Thymus (tissue), 11 donors: ENCODE data around the gene CMKLR1. TPM values are rescaled to one million over a fixed set of nuclear protein-coding genes. Genes with fewer than 3 reads are reported as not detected.

Source experiments
- DNase-seq, 9 donors: peaks; one replicate each; pipeline ENCODE4 v3.0.0-alpha.2; 2013; ENCODE audit warnings: low spot score in 9 of 9, low read depth in 6 of 9, missing footprints in 1 of 9
- H3K27ac ChIP-seq, 2 donors: one replicate each; pipeline ENCODE4 v1.5.1; 2013; ENCODE audit warnings: control low read depth in 1 of 2, low read depth in 1 of 2, low read length in 1 of 2, mild to moderate bottlenecking in 1 of 2, moderate library complexity in 1 of 2
- H3K27me3 ChIP-seq, 2 donors: one replicate each; pipeline ENCODE4 v1.5.1; 2013; ENCODE audit warnings: low read length in 1 of 2; ENCODE audit not compliant: control insufficient read depth in 2 of 2, insufficient read depth in 1 of 2
- H3K36me3 ChIP-seq, 2 donors: one replicate each; pipeline ENCODE4 v1.5.1; 2013; ENCODE audit warnings: low read length in 1 of 2, mild to moderate bottlenecking in 1 of 2, moderate library complexity in 1 of 2; ENCODE audit not compliant: control insufficient read depth in 2 of 2, insufficient read depth in 2 of 2
- H3K4me1 ChIP-seq, 2 donors: one replicate each; pipeline ENCODE4 v1.5.1; 2013; ENCODE audit warnings: low read length in 2 of 2; ENCODE audit not compliant: control insufficient read depth in 2 of 2, insufficient read depth in 2 of 2
- H3K4me3 ChIP-seq, 2 donors: one replicate each; pipeline ENCODE4 v1.5.1; 2013; ENCODE audit warnings: low read length in 2 of 2, control low read depth in 1 of 2, mild to moderate bottlenecking in 1 of 2
- H3K9me3 ChIP-seq, 2 donors: one replicate each; pipeline ENCODE4 v1.5.1; 2013; ENCODE audit warnings: low read length in 1 of 2, mild to moderate bottlenecking in 1 of 2; ENCODE audit not compliant: control insufficient read depth in 2 of 2, insufficient read depth in 1 of 2
- WGBS: extraction: QIAGEN DNeasy Blood & Tissue Kit; methylation state at CpG from one replicate; pipeline ENCODE4 v1.1.7; 2013; 5-methylcytosine and 5-hydroxymethylcytosine counted together
- polyA plus RNA-seq: library from polyadenylated mRNA; stranded (reverse); fragments of 200-250 nt; gene quantifications from one replicate; pipeline ENCODE4 v1.2.3, GENCODE V29; 2013
- total RNA-seq: library from RNA; stranded (reverse); fragments of 120-200 nt; gene quantifications from one replicate; pipeline ENCODE4 v1.2.4, GENCODE V29; 2013
- donor health status: healthy.

CMKLR1 gene
- total and polyA plus RNA-seq, 2 donors: 4.4 to 4.5 TPM

DNA sequence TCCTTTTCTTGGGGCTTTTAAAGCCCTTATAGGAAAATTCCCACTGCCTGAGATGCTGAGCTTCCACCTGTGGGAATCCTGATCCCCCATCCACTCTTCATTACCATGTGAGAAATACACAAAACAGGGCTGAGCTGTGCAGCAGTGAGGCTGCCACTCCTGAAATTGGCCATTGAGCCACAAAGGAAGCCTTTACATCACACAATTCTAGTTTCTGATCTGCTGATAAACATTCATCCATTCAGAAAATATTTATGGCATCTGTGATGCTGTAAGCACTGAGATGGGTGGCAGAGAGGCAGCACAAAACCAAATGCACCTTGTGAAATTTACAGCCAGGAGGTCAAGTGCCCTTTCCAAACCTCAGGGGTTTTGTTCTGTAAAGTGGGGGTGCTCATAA is 26.2 kb upstream of the CMKLR1 start:
- no peaks in the 10 kb centered on the region for H3K9me3 ChIP-seq
- H3K27ac ChIP-seq: no peak overlapping the region
- no peaks in the 10 kb centered on the region for H3K4me1 ChIP-seq
- no peak overlapping the region for H3K4me3 ChIP-seq
- H3K27me3 ChIP-seq: no peaks in the 10 kb centered on the region
- DNase-seq: no peak
- no peaks in the 10 kb centered on the region for H3K36me3 ChIP-seq

DNA sequence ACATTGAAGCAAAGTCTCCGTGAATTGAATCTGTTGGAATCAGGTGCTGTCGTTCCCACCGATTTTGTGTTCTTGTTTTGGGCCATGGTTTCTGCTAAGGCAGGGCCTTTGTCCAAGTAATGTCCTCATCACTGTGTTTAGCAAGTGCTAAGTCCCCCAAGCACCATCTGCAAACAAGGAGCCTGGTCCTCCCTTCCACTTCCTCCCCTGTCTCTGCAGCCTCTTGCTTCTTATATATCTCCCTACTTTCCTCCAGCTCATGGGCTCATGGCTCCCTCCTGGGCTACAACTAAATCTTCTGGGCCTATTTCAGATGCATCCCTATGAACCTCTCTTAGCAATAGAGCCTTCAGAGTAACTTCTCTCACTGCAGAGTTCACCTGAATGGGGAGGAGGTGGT is 25.8 kb upstream of the CMKLR1 start:
- DNase-seq: no peak
- no peaks in the 10 kb centered on the region for H3K27me3 ChIP-seq

DNA sequence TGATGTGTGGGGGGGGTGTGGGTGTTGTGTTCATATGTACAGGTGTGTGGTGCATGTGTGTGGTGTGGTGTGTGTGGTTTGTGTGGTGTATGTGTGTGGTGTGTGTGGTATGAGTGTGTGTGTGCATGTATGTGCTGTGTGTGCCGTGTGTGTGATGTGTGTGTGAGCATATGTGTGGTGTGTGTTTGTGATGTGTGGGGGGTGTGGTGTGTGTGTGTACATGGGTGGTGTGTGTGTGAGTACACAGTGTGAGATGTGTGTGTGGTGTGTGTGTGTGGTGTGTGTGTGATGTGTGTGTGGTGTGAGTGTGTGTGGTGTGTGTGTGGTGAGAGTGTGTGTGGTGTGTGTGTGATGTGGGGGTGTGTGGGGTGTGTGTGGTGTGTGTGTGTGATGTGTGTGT is 24.5 kb upstream of the CMKLR1 start:
- Histone ChIP-seq H3K27me3 (no peaks in the 10 kb centered on the region), H3K27ac (no peak overlapping the region), H3K9me3 (no peaks in the 10 kb centered on the region), H3K4me3 (no peak overlapping the region), H3K4me1 (no peaks in the 10 kb centered on the region), H3K36me3 (no peaks in the 10 kb centered on the region)
- WGBS: 57% methylated on average over 1 of the region's 1 CpG
- DNase-seq: no peak

More for the DNA sequence above, 25.8 kb upstream of the CMKLR1 start:
- 95% methylated on average over 3 of the region's 3 CpGs for WGBS
- Histone ChIP-seq H3K4me3 (no peak overlapping the region), H3K4me1 (no peaks in the 10 kb centered on the region), H3K9me3 (no peaks in the 10 kb centered on the region), H3K27ac (no peak overlapping the region), H3K36me3 (no peaks in the 10 kb centered on the region)

DNA sequence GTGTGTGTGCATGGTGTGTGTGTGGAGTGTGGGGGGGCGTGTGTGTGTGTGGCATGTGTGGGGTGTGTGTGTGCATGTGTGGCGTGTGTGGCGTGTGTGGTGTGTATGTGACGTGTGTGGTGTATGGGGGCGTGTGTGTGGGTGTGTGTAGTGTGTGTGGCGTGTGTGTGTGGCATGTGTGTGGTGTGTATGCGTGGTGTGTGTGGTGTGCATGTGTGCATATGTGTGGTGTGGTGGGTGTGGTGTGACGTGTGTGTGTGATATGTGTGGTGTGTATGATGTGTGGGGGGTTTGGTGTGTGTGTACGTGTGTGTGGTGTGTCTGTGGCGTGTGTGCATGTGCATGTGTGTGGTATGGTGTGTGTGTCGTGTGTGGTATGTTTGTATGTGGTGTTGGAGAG is 24.1 kb upstream of the CMKLR1 start:
- Histone ChIP-seq H3K4me1 (no peaks in the 10 kb centered on the region), H3K36me3 (no peaks in the 10 kb centered on the region), H3K27ac (no peak overlapping the region), H3K27me3 (no peaks in the 10 kb centered on the region), H3K9me3 (no peaks in the 10 kb centered on the region), H3K4me3 (no peak overlapping the region)
- no peak for DNase-seq
- WGBS: 91% methylated on average over 11 of the region's 11 CpGs

DNA sequence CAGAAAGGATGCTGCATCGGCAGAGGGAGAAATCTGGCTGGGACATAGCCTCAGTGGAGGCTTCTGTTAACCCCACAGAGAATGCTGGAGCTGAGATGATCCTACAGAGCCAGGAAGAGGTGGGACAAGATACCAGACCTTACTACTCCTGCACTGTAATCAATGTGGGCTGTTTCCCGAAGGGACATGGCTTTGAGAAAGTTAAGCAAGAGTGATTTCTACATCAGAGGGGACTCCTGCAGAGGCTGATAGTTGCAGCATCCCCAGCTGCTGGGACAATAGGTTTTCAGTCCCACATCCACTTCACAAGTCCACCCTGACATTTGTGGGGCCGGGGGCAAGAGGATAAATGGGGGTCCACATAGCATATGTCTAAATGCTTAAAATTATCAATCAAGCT is 22.5 kb upstream of the CMKLR1 start:
- 82% methylated on average over 3 of the region's 3 CpGs for WGBS
- H3K27me3 ChIP-seq: no peaks in the 10 kb centered on the region
- H3K4me1 ChIP-seq: no peaks in the 10 kb centered on the region
- no peak overlapping the region for H3K4me3 ChIP-seq
- no peaks in the 10 kb centered on the region for H3K9me3 ChIP-seq
- DNase-seq: no peak
- no peaks in the 10 kb centered on the region for H3K36me3 ChIP-seq
- no peak overlapping the region for H3K27ac ChIP-seq

DNA sequence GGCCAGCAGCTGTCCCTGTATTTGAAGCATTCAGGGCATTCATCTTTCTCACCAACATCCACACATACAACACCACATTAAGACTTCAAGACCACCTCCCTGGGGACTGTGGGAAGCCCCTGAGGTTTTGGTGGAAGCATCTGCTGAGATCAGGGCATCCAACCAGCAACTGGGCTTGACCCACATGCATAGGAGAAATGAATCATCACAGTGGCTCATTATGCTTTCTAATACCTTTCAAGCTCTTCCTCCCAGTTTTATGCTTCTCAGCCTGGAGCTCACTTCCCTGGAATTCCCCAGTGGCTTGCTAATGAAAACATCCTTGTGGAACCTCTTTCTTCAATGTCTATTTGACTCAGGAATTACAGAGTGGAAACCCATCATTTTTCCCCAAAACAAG is 21.4 kb upstream of the CMKLR1 start:
- Histone ChIP-seq H3K27me3 (no peaks in the 10 kb centered on the region), H3K4me3 (no peak overlapping the region), H3K9me3 (no peaks in the 10 kb centered on the region), H3K36me3 (no peaks in the 10 kb centered on the region), H3K4me1 (no peaks in the 10 kb centered on the region), H3K27ac (no peak overlapping the region)
- DNase-seq: no peak

DNA sequence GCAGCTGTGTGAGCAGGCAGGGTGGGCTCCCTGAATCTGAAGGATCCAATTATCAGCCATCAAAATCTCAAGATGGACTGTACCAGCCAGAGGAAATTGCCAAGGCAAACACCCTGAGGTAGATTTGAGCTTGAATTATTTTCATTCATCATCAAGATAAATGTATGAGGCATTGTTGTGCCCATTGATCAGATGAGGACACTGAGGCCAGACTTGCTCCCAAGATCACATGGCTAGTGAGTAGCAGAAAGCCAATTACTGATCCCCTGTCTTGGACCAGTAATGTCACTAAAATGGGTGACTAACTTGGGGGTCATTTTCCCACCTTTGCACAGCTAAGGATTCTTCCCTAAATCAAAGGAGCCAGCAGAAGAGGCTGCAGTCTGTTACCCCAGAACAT is 20.9 kb upstream of the CMKLR1 start:
- Histone ChIP-seq H3K4me1 (no peaks in the 10 kb centered on the region), H3K36me3 (no peaks in the 10 kb centered on the region), H3K9me3 (no peaks in the 10 kb centered on the region), H3K27me3 (no peaks in the 10 kb centered on the region), H3K4me3 (no peak overlapping the region), H3K27ac (no peak overlapping the region)
- DNase-seq: no peak

DNA sequence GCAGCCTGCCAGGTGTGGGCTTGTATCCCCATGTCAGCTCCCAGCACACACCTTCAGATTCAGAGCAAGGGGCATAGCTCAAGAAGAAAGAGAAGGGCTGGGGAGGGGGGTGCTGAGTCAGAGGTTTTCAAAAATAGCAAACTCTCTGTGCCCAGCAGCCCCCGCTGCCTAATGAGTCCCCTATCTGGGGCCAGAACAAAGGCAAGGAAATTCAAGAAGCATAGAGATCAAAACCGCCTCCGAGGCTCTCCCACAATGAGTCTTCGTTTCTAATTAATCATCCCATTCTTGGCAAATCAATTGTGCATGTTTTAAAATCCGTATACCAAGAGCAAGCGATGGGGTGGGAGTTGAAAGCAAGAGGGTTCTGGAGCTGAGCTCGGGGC is 19.5 kb upstream of the CMKLR1 start:
- Histone ChIP-seq H3K27me3 (no peaks in the 10 kb centered on the region), H3K4me3 (no peak overlapping the region), H3K4me1 (no peaks in the 10 kb centered on the region), H3K9me3 (no peaks in the 10 kb centered on the region), H3K27ac (no peak overlapping the region), H3K36me3 (no peaks in the 10 kb centered on the region)
- WGBS: 79% methylated on average over 7 of the region's 7 CpGs
- no peak for DNase-seq

DNA sequence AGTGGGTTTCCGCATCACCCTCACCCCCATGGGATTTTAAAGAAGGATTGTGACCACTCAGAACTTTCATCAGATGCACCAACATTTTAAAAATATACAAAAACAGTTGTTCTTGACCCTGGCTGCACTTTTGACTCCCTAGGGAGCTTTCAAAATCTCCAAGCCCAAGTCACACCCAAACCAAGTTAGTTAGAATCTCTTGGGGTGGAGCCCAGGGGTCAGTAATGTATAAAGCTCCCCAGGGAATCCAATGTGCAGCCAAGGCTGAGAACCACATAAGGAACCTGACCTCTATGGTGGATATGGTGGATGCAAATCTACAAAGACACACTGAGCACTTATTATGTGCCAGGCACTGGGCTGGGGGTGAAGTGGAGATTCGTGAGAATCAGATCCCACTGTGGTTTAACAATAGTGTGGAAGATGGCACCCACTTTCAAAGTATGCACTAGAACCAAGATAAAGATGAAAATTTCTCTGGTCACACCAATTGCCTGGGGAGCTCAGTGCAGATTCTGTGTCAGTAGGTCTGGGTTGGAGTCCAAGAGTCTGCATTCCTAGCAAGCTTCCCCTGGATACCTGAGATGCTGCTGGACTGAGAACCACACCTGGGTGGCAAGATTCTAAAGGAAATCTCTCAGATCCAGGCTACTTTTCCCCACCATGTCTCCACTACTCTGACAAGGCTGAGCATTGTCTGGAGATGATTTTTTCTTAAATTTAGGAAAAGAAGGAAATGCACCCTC is 18.9 kb upstream of the CMKLR1 start:
- no peaks in the 10 kb centered on the region for H3K4me1 ChIP-seq
- no peak for DNase-seq
- no peak overlapping the region for H3K4me3 ChIP-seq
- H3K27me3 ChIP-seq: no peaks in the 10 kb centered on the region
- H3K36me3 ChIP-seq: no peaks in the 10 kb centered on the region
- H3K9me3 ChIP-seq: no peaks in the 10 kb centered on the region
- no peak overlapping the region for H3K27ac ChIP-seq
- 92% methylated on average over 2 of the region's 2 CpGs for WGBS
